Activated gamma-delta T cell (primary cell): ENCODE data around the gene CYP1A1.
"Not testable (repeated sequence)": the region's sequence is repeated elsewhere in the genome, so short reads cannot be mapped to it uniquely, and the experiment has no call there.

Source experiments
- DNase-seq: peaks from one replicate; lab custom pipeline; 2025; lab: John Stamatoyannopoulos, UW

The CYP1A1 gene

GRCh38 chr15:74735305-74735704 lies 10.0 kb upstream of the CYP1A1 start:
- no peak for DNase-seq

DNA sequence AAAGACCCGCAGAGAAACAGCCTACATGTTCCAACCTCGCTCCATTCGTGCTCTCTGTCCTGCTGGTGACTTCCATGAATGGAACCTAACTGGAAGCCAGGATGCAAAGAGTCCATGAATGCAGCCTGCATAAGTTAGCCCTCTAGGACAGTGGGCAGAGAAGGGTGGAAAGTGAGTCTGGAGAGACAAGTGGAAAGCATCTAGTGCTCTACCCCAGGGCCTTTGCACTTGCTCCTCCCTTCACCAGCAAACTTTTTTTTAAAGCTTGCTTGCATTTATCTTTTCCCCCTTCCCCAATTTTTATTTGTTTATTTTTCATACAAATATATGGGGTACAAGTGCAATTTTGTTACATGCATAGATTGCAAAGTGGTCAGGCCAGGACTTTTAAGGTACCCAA lies 7.9 kb upstream of the CYP1A1 start:
- DNase-seq, result no peak

- DNase-seq, result no peak
These were observed 7.5 kb upstream of the CYP1A1 start for GRCh38 chr15:74732846-74733245.

GRCh38 chr15:74730619-74731316 lies 5.4 kb upstream of the CYP1A1 start:
- DNase-seq, result no peak

DNA sequence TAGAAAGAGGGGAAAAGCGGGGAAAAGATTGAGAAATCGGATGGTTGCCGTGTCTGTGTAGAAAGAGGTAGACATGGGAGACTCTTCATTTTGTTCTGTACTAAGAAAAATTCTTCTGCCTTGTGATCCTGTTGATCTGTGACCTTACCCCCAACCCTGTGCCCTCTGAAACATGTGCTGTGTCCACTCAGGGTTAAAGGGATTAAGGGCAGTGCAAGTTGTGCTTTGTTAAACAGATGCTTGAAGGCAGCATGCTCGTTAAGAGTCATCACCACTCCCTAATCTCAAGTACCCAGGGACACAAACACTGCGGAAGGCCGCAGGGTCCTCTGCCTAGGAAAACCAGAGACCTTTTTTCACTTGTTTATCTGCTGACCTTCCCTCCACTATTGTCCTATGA lies 4.0 kb upstream of the CYP1A1 start:
- DNase-seq, result not testable (repeated sequence)

DNA sequence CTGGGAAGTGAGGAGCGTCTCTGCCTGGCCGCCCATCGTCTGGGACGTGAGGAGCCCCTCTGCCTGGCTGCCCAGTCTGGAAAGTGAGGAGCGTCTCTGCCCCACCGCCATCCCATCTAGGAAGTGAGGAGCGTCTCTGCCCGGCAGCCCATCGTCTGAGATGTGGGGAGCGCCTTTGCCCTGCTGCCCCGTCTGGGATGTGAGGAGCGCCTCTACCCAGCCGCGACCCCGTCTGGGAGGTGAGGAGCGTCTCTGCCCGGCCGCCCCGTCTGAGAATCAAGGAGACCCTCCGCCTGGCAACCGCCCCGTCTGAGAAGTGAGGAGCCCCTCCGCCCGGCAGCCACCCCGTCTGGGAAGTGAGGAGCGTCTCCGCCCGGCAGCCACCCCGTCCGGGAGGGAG lies 3.4 kb upstream of the CYP1A1 start:
- not testable (repeated sequence) for DNase-seq

GRCh38 chr15:74727727-74728126 lies 2.4 kb upstream of the CYP1A1 start:
- DNase-seq, result no peak

DNA sequence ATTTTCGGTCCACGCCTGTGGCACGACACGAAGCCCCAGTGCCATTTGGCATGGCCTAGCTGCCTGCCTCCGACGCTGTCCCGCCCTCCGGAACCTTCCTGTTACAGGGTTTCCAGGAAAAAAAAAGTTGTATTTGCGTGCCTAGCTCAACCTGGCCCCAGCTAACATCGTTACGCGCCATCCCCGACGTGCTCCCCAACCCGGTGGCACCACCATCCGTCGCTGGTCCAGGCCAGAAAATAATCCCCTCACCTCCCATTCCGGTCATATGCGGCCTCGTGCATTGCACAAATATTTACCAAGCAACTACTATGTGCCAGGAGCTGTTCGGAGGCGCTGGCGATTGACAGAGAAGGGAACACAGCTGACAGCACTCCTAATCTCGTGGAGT lies 1.4 kb upstream of the CYP1A1 start:
- no peak for DNase-seq

DNA sequence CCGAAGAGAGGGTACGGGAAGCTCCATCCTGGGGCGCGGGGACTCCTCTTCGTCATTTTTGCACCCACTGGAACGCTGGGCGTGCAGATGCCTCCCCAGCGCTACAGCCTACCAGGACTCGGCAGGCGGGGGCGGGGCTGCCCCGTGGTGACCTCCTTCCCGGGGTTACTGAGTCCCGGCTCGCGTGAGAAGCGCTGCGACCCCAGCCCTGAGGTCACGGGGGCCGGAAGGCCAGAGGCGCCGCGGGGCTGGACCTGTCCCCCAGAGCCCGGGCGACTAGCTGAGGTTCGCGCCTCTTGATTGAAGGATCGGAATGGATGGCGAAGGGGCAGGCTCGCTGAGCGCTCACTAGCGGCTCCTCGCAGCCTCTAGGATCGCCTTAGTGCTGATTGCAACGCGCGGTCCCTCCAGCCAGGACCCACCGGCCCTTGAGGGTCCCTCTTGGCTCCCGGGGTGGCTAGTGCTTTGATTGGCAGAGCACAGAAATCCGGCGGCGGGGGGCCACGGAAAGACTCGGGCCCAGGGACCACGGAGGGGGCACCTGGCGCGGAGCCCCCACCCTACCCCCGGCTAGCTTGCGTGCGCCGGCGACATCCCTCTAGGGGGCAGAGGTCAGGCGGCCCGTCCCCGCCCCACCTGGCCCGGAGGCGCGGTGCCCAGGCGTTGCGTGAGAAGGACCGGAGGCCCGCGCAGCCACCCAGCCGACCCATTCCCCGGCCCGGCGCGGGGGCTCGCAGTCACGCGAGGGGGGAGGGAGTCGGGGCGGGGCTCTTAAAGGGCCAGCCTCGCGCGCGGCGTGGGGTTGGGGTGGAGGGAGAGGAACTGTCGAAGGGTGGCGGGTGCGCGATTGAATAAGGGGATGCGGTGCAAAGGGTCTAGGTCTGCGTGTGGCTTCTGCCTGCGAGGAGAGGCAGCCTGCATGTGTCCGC lies 781 bp upstream of the CYP1A1 start:
- peak; percentile 34 for DNase-seq

DNA sequence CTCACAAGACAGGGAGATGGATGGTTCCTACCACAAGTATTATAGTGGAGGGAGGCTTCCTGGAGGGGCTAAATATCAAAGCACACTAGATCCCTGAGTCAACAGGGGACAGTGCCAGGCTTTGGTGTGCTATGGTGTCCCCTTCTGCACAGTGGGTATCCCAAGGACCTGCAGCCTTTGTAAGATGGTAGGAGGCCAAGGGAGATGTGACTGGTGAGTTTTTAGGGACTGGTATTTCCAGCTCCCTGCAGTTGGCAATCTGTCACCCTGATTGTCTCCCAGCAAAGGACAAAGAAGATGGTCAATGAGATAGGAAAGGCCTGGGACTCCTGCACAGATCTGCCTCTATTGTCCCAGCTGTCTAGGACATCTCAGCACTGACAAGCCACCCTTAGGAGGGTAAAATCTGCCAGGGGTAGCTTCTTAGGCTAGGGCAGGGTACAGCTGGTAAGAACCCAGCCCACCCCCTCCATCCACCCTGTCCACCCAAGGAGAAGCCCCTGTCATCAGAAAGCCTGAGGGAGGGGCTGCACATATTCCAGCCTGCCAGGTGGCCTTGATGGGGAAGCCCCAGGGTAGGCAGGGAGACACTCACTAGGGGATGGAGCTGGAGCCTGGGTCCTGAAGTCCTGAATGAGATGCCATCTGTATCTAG lies 631 bp downstream of the CYP1A1 start:
- DNase-seq, result no peak

DNA sequence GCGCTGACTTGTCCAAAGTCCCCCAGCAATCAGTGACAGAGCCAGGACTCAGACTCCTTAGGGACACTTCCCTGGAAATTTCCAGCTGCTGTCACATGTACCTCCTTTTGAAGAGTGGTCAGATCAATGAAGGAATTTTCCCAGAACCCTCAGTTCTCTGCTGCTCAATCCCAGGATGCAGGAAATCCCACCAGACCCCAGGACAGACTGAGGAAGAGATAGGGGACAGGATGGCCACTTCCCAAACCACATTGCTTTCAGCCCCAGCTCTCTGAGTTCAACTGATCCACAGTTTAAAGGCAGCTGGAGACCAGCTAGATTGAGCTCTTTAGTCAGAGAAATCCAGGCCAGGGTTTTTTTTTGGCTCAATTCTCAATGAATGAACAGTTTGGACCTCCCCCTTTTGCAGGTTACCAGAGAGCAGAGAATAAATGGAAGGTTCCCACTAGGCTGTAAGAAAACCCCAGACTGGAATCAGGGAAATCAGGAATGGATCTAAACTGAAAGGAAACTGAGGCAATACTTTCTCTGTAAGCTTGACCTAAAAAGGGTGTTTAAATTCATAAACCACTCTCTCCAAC lies 1.5 kb downstream of the CYP1A1 start:
- no peak for DNase-seq

- no peak for DNase-seq
These were observed 2.1 kb downstream of the CYP1A1 start for GRCh38 chr15:74723187-74723586.

GRCh38 chr15:74722591-74722990 lies 2.7 kb downstream of the CYP1A1 start:
- DNase-seq, result no peak

GRCh38 chr15:74716651-74717050 lies 8.7 kb downstream of the CYP1A1 start:
- DNase-seq, result no peak

DNA sequence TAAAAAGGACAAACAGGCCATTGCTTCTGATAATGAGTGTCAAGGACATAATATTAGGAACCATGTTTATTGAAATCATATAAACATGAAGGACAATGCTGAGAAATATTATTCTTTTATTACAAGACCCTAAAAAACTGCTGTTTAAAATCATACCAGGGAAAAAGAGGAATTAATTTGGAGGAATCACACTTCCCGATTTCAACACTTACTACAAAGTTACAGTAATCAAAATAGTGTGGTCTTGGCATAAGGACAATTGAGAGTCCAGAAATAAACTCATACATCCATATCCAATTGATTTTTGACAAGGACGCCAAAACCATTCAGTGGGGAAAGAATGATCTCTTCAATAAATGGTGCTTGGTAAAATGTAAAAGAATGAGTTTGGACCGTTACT lies 13.0 kb downstream of the CYP1A1 start:
- DNase-seq, result no peak

- DNase-seq, result no peak
These were observed 14.8 kb downstream of the CYP1A1 start for GRCh38 chr15:74710319-74711094.

DNA sequence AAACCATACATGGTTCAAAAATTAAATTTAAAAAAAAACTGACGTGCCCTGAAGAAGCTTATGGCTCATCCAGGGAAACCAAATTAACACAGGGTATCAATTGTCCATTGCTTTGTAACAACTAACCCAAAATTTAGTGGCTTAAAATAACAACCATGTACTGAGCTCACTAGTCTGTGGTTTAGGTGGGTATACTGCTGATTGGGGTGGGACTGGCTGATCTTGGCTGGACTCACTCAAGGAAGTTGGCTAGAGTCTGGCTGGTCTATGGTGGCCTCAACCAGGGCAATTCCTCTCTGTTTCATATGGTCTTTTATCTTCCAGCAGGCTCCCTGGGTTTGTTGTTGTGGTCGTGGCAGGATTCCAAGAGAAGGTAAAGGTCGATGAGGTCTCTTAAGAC lies 15.4 kb downstream of the CYP1A1 start:
- no peak for DNase-seq

DNA sequence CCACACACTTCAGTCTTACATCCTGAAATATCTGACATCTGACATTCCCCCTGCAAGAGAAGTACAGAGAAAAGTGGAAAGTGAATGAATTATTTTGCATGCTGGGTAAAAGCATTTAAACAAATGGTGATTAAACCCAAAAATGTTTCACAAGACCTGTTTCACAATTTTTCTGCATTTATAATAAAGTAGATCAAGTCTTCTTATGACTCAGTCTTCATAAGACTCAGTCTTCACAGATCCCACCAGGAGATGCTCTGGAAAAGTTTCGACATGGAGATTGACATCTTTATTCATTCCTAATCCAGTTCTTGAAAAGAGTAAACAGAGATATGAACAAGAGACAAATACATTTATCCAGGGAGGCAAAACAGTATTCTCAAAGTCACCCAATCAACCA lies 16.3 kb downstream of the CYP1A1 start:
- DNase-seq, result no peak

- DNase-seq, result no peak
These were observed 28.5 kb downstream of the CYP1A1 start for GRCh38 chr15:74696808-74697207.

- DNase-seq, result no peak
These were observed 29.0 kb downstream of the CYP1A1 start for GRCh38 chr15:74696398-74696729.

GRCh38 chr15:74695597-74696397 lies 29.5 kb downstream of the CYP1A1 start, which contains the start of gene EDC3:
Gene EDC3 (minus strand): TSS chr15:74696024. CDS start chr15:74675124, 20,900 bp downstream.
- DNase-seq, result peak; percentile 60
